C4-2B (cell line): ENCODE results near the gene B4GAT1.

Experiments
- CTCF ChIP-seq: fragments of 450-650 bp; conservative IDR thresholded peaks from 2 replicates; pipeline ENCODE4 v1.5.1; 2017; ENCODE audit warnings: mild to moderate bottlenecking
- ZFX ChIP-seq: fragments of 450-650 bp; IDR thresholded peaks from 2 replicates; pipeline ENCODE4 v1.6.1; 2017

- TF ChIP-seq CTCF (no peak), ZFX (no peak)
These were observed 20.9 kb downstream of the B4GAT1 start for GRCh38 chr11:66326261-66327111.
